ENCODE measurements around the gene NAALAD2. TPM values are rescaled to one million over a fixed set of nuclear protein-coding genes. Genes with fewer than 3 reads are reported as not detected.

The NAALAD2 gene
- total and polyA plus RNA-seq, 2 of the 8 experiments (the other 6 are each of a cell fraction or from before 2014, with no cell fraction given) = 2.6 to 3.9 TPM

GRCh38 chr11:90189011-90189410 is 54.5 kb downstream of the NAALAD2 start:
- Histone ChIP-seq H3K27me3 (replicated peaks in 1 of 4; ENCODE audit: control insufficient read depth in 3 of 4, extremely low read depth in 1 of 4, insufficient read depth in 3 of 4, low read length in 3 of 4) (peaks cover 0 to 1% (median 0%) of the 10 kb centered on the region in 4 experiments; a peak in 1 of 7 replicates), H3K18ac (ENCODE audit: extremely low read depth, low read length) (no peak overlapping the region), H3K4ac (replicated peaks; ENCODE audit: insufficient read length, low read depth, low read length) (no peak overlapping the region), H3K79me2 (ENCODE audit: control insufficient read depth in 1 of 2, insufficient read depth in 2 of 2, low read length in 2 of 2) (no peaks in the 10 kb centered on the region), H3K4me2 (ENCODE audit: insufficient read depth in 1 of 2, low read depth in 2 of 2, low read length in 2 of 2) (no peak overlapping the region), H3K4me3 (ENCODE audit: extremely low read depth in 1 of 4, insufficient read depth in 2 of 4, low read depth in 3 of 4, low read length in 4 of 4) (no peak overlapping the region), H4K91ac (replicated peaks; ENCODE audit: insufficient read length, low read length) (no peak overlapping the region), H2BK20ac (ENCODE audit: low read length) (no peak overlapping the region), H3K9ac (replicated peaks in 1 of 4; ENCODE audit: extremely low read depth in 1 of 4, low read depth in 3 of 4, low read length in 3 of 4) (no peak overlapping the region), H4K5ac (ENCODE audit: insufficient read length, low read depth, low read length) (no peak overlapping the region), H2BK12ac (ENCODE audit: low read depth, low read length) (no peak overlapping the region), H3K23ac (ENCODE audit: insufficient read length) (no peak overlapping the region), H3K79me1 (ENCODE audit: low read depth, low read length) (no peaks in the 10 kb centered on the region), H2AFZ (ENCODE audit: low read length) (no peak overlapping the region), H3K36me3 (ENCODE audit: control insufficient read depth in 2 of 4, insufficient read depth in 4 of 4, low read length in 3 of 4) (peaks cover 0 to 2% (median 0%) of the 10 kb centered on the region in 4 experiments; a peak in 1 of 8 replicates), H3K14ac (ENCODE audit: insufficient read length) (no peak overlapping the region), H3K23me2 (ENCODE audit: low read depth, low read length) (no peaks in the 10 kb centered on the region), H3K9me3 (ENCODE audit: insufficient read depth in 2 of 2, low read depth in 1 of 2, low read length in 1 of 2) (no peaks in the 10 kb centered on the region), H2BK15ac (ENCODE audit: low read length) (no peak overlapping the region), H2BK120ac (replicated peaks; ENCODE audit: low read depth, low read length) (no peak overlapping the region), H3K56ac (replicated peaks; ENCODE audit: insufficient read length, low read depth, low read length) (no peak overlapping the region), H3K27ac (ENCODE audit: low read depth, low read length) (peak overlapping the region; percentile 4; the same call in 1 of the 2 replicates), H2AK5ac (ENCODE audit: low read depth, low read length) (no peak overlapping the region), H3K4me1 (replicated peaks in 1 of 4; ENCODE audit: control insufficient read depth in 3 of 4, insufficient read depth in 4 of 4, low read length in 3 of 4) (no peaks in the 10 kb centered on the region), H4K8ac (ENCODE audit: extremely low read depth, insufficient read depth, low read length) (no peak overlapping the region), H2BK5ac (ENCODE audit: low read depth, low read length) (no peak overlapping the region), H4K20me1 (replicated peaks in 1 of 2; ENCODE audit: control insufficient read depth in 1 of 2, insufficient read depth in 2 of 2, low read length in 2 of 2) (no peaks in the 10 kb centered on the region)
- DNase-seq (ENCODE audit: low read depth in 1 of 2, low spot score in 2 of 2) = no peak
- FAIRE-seq = no peak
- POLR2A ChIA-PET (ENCODE audit: partially characterized antibody) = no interaction called here
- no peak for TF ChIP-seq TAF7 (optimal IDR thresholded peaks at IDR 0.05; ENCODE audit: borderline replicate concordance, low read depth, low read length)
- no peak for TF ChIP-seq RFX5 (IDR thresholded peaks at IDR 0.05; ENCODE audit: borderline replicate concordance, low read depth, low read length)
- no peak for TF ChIP-seq SP2 (IDR thresholded peaks at IDR 0.05; ENCODE audit: low read length)
- TF ChIP-seq ATF2 (IDR thresholded peaks at IDR 0.05; ENCODE audit: low read length) = no peak
- TF ChIP-seq EZH2 (IDR thresholded peaks at IDR 0.05; ENCODE audit: low read depth, low read length, severe bottlenecking) = no peak
- TF ChIP-seq POLR2A (IDR thresholded peaks at IDR 0.05; ENCODE audit: control extremely low read depth in 1 of 2, low read depth in 2 of 2, low read length in 2 of 2) = no peak
- TF ChIP-seq RNF2 (IDR thresholded peaks at IDR 0.05; ENCODE audit: borderline replicate concordance, low read depth, low read length, missing control alignments, poor library complexity, severe bottlenecking) = no peak
- TF ChIP-seq NRF1 (IDR thresholded peaks at IDR 0.05; ENCODE audit: low read depth, low read length) = no peak
- 91% methylated on average over 2 of the region's 2 CpGs; no CpG with 5 or more reads in 1 of the 2 experiments for whole genome bisulfite sequencing, 2 experiments (ENCODE audit: extremely low coverage in 1 of 2, insufficient coverage in 1 of 2, insufficient read length in 1 of 2, insufficient replicate concordance in 2 of 2, low coverage in 1 of 2, low lambda C conversion rate in 2 of 2, missing lambda C conversion rate in 1 of 2)
- CTCF ChIA-PET (ENCODE audit: partially characterized antibody) = interaction anchor here (3.5 kb wide), 1 partner anchor 16 kb away, joined by 13 read pairs; no protein-coding TSS in a partner anchor
